Measurements from ENCODE around the gene CAMTA1. TPM values are rescaled to one million over a fixed set of nuclear protein-coding genes. Genes with fewer than 3 reads are reported as not detected.

The CAMTA1 gene
- total RNA-seq, 1 experiment from 2014 or later: 69.5 TPM

GRCh38 chr1:7346600-7347570, 561.6 kb downstream of the CAMTA1 start:
- ChIA-PET RAD21 (ENCODE audit: low non-redundant PET in 1 of 2, low total read pairs in 2 of 2, uncharacterized antibody in 2 of 2, unreplicated experiment in 2 of 2) (interaction anchor here in 1 of 2 experiments (1.0 kb wide), 1 partner anchor 122 kb away, joined by 3 read pairs; no protein-coding TSS in a partner anchor), CTCF (no interaction called here), POLR2A (no interaction called here)
- intact Hi-C loops (cut with micrococcal nuclease): loop anchor here (5.0 kb wide), 1 partner anchor 110 kb away; no protein-coding TSS in a partner anchor
- Histone ChIP-seq H3K4me2 (ENCODE audit: low read length) (no peak overlapping the region), H3K36me3 (ENCODE audit: control insufficient read depth in 1 of 2, insufficient read depth in 2 of 2, low read length in 2 of 2) (no peaks in the 10 kb centered on the region), H3K27me3 (ENCODE audit: insufficient read depth, low read length) (no peaks in the 10 kb centered on the region), H2AFZ (ENCODE audit: low read depth, low read length, poor library complexity, severe bottlenecking) (no peak overlapping the region), H3K27ac (ENCODE audit: low read depth, low read length) (no peak overlapping the region), H3K79me2 (ENCODE audit: insufficient read depth, low read length) (no peaks in the 10 kb centered on the region), H3K4me1 (ENCODE audit: control insufficient read depth in 1 of 2, insufficient read depth in 2 of 2, low read length in 2 of 2) (no peaks in the 10 kb centered on the region), H3K9me2 (ENCODE audit: insufficient read depth) (no peaks in the 10 kb centered on the region), H3K9ac (ENCODE audit: low read length) (no peak overlapping the region), H4K20me1 (ENCODE audit: insufficient read depth) (no peaks in the 10 kb centered on the region), H3K9me3 (ENCODE audit: control insufficient read depth in 1 of 2, insufficient read depth in 1 of 2, low read depth in 1 of 2, low read length in 2 of 2) (no peaks in the 10 kb centered on the region), H3K4me3 (replicated peaks in 1 of 2; ENCODE audit: low read depth in 1 of 2, low read length in 2 of 2) (no peak overlapping the region)
- DNase-seq (ENCODE audit: low read depth, low spot score) (no peak), ATAC-seq (no peak)
- no peak for TF ChIP-seq CTCF (IDR thresholded peaks at IDR 0.05 in 2 of 3, conservative IDR thresholded peaks at IDR 0.05 in 1 of 3; ENCODE audit: borderline replicate concordance in 1 of 3, insufficient read depth in 1 of 3, low read depth in 2 of 3, low read length in 2 of 3)
- TF ChIP-seq YY1 (IDR thresholded peaks at IDR 0.05; ENCODE audit: extremely low read depth, insufficient replicate concordance, low read depth, low read length): no peak
- no peak for TF ChIP-seq ZFX (IDR thresholded peaks at IDR 0.05)
- no peak for TF ChIP-seq EGR1 (IDR thresholded peaks at IDR 0.05; ENCODE audit: low read depth)
- TF ChIP-seq RAD21 (IDR thresholded peaks at IDR 0.05; ENCODE audit: low read depth): no peak
- TF ChIP-seq SIN3A (IDR thresholded peaks at IDR 0.05; ENCODE audit: low read depth): no peak
- no peak for TF ChIP-seq CBX3 (IDR thresholded peaks at IDR 0.05; ENCODE audit: low read depth)
- no peak for TF ChIP-seq MAX (IDR thresholded peaks at IDR 0.05)
- TF ChIP-seq EZH2phosphoT487 (IDR thresholded peaks at IDR 0.05; ENCODE audit: borderline replicate concordance): no peak
- no peak for TF ChIP-seq POLR2AphosphoS5 (IDR thresholded peaks at IDR 0.05; ENCODE audit: low read depth, low read length)
- TF ChIP-seq ELF1 (IDR thresholded peaks at IDR 0.05; ENCODE audit: borderline replicate concordance, low read depth): no peak
- TF ChIP-seq SP1 (IDR thresholded peaks at IDR 0.05; ENCODE audit: low read depth): no peak
- no peak for TF ChIP-seq ZBTB33 (IDR thresholded peaks at IDR 0.05; ENCODE audit: extremely low read depth, insufficient replicate concordance, low read length)
- no peak for TF ChIP-seq SRF (IDR thresholded peaks at IDR 0.05; ENCODE audit: low read depth)
- BruUV-seq (replicated peaks): no TSS peak

Measured in HCT116 (cell line).